Mesenchymal stem cell (in vitro differentiated cells and primary cell): ENCODE measurements around the gene NUP210.

Experiments used
- DNase-seq: peaks from one replicate; pipeline ENCODE4 v3.0.0-alpha.2; 2013
- H2AFZ ChIP-seq: one replicate; pipeline ENCODE4 v1.6.1; 2013; ENCODE audit warnings: low read depth, mild to moderate bottlenecking, control low read depth, inconsistent platforms, low read length, moderate library complexity
- H2AK5ac ChIP-seq: 2 replicates; pipeline ENCODE4 v1.6.1; 2013; ENCODE audit warnings: low read length, moderate library complexity, mild to moderate bottlenecking, inconsistent platforms; ENCODE audit not compliant: severe bottlenecking
- H2BK120ac ChIP-seq: one replicate; pipeline ENCODE4 v1.6.1; 2013; ENCODE audit warnings: low read depth, mild to moderate bottlenecking, inconsistent platforms, low read length, moderate library complexity
- H2BK12ac ChIP-seq, 2 experiments: one replicate each; pipeline ENCODE4 v1.6.1; 2013; ENCODE audit warnings: inconsistent platforms in 2 of 2, low read length in 2 of 2, mild to moderate bottlenecking in 2 of 2, moderate library complexity in 2 of 2, control low read depth in 1 of 2
- H2BK15ac ChIP-seq: one replicate; pipeline ENCODE4 v1.6.1; 2013; ENCODE audit warnings: mild to moderate bottlenecking, low read depth, inconsistent platforms; ENCODE audit not compliant: poor library complexity, severe bottlenecking
- H2BK5ac ChIP-seq: 2 replicates; pipeline ENCODE4 v1.6.1; 2013; ENCODE audit warnings: low read depth, mild to moderate bottlenecking, low read length, control low read depth, inconsistent platforms; ENCODE audit not compliant: poor library complexity, severe bottlenecking
- H3K14ac ChIP-seq, 2 experiments: one replicate each; pipeline ENCODE4 v1.6.1; 2013; ENCODE audit warnings: inconsistent platforms in 2 of 2, low read length in 2 of 2, control low read depth in 1 of 2, mild to moderate bottlenecking in 1 of 2, moderate library complexity in 1 of 2
- H3K18ac ChIP-seq, 2 experiments: one replicate each; pipeline ENCODE4 v1.6.1; 2013; ENCODE audit warnings: inconsistent platforms in 2 of 2, low read length in 2 of 2, control low read depth in 1 of 2, low read depth in 1 of 2, mild to moderate bottlenecking in 1 of 2
- H3K23ac ChIP-seq, 2 experiments: one replicate each; pipeline ENCODE4 v1.6.1; 2013; ENCODE audit warnings: inconsistent platforms in 2 of 2, low read length in 2 of 2, mild to moderate bottlenecking in 2 of 2, moderate library complexity in 2 of 2, control low read depth in 1 of 2
- H3K27ac ChIP-seq: 2 replicates; pipeline ENCODE4 v1.5.1; 2013; ENCODE audit warnings: mild to moderate bottlenecking, moderate library complexity, low read length, control low read depth, inconsistent platforms; ENCODE audit not compliant: poor library complexity, severe bottlenecking
- H3K27me3 ChIP-seq, 2 experiments: 2 replicates each; pipeline versions ENCODE4 v1.6.1 to v1.7.0; 2013; ENCODE audit warnings: low read length in 2 of 2, mild to moderate bottlenecking in 2 of 2, moderate library complexity in 2 of 2, control low read depth in 1 of 2, inconsistent platforms in 1 of 2; ENCODE audit not compliant: control insufficient read depth in 1 of 2, insufficient read depth in 1 of 2
- H3K36me3 ChIP-seq, 2 experiments: 2 replicates each; pipeline versions ENCODE4 v1.6.1 to v1.7.0; 2013; ENCODE audit warnings: low read length in 2 of 2, control low read depth in 1 of 2, inconsistent platforms in 1 of 2, low read depth in 1 of 2, mild to moderate bottlenecking in 1 of 2; ENCODE audit not compliant: insufficient read depth in 2 of 2, control insufficient read depth in 1 of 2
- H3K4ac ChIP-seq, 2 experiments: one replicate each; pipeline ENCODE4 v1.6.1; 2013; ENCODE audit warnings: inconsistent platforms in 2 of 2, low read length in 2 of 2, mild to moderate bottlenecking in 2 of 2, moderate library complexity in 2 of 2, control low read depth in 1 of 2, low read depth in 1 of 2
- H3K4me1 ChIP-seq: 2 replicates; pipeline ENCODE4 v1.6.1; 2013; ENCODE audit warnings: low read depth, low read length, control low read depth; ENCODE audit not compliant: control insufficient read depth, insufficient read depth
- H3K4me2 ChIP-seq: 2 replicates; pipeline ENCODE4 v1.6.1; 2013; ENCODE audit warnings: low read length, mild to moderate bottlenecking, inconsistent platforms; ENCODE audit not compliant: poor library complexity, severe bottlenecking
- H3K4me3 ChIP-seq, 2 experiments: 2 replicates each; pipeline versions ENCODE4 v1.5.1 to v1.7.0; 2013; ENCODE audit warnings: low read length in 2 of 2, mild to moderate bottlenecking in 2 of 2, control low read depth in 1 of 2, low read depth in 1 of 2; ENCODE audit not compliant: insufficient read depth in 1 of 2
- H3K79me1 ChIP-seq: replicated peaks from 2 replicates; pipeline ENCODE4 v1.6.1; 2013; ENCODE audit warnings: mild to moderate bottlenecking, control low read depth, low read length, inconsistent platforms; ENCODE audit not compliant: poor library complexity, severe bottlenecking
- H3K9ac ChIP-seq: 2 replicates; pipeline ENCODE4 v1.7.0; 2013; ENCODE audit warnings: mild to moderate bottlenecking, low read length, moderate library complexity
- H3K9me3 ChIP-seq: 2 replicates; pipeline ENCODE4 v1.7.0; 2013; ENCODE audit warnings: mild to moderate bottlenecking, low read length; ENCODE audit not compliant: control insufficient read depth
- H4K8ac ChIP-seq: one replicate; pipeline ENCODE4 v1.6.1; 2013; ENCODE audit warnings: inconsistent platforms, mild to moderate bottlenecking, low read length, moderate library complexity
- H4K91ac ChIP-seq: one replicate; pipeline ENCODE4 v1.6.1; 2013; ENCODE audit warnings: mild to moderate bottlenecking, low read length, inconsistent platforms
- WGBS: methylation state at CpG from one replicate; pipeline ENCODE4 v1.1.7; 2013; ENCODE audit warnings: mixed read lengths; 5-methylcytosine and 5-hydroxymethylcytosine counted together

The NUP210 gene

GRCh38 chr3:13353506-13353905, 66.6 kb downstream of the NUP210 start:
- 86% methylated on average over 2 of the region's 5 CpGs for WGBS
- Histone ChIP-seq H3K9ac (no peak overlapping the region), H3K27ac (no peak overlapping the region), H3K14ac (no peak overlapping the region), H2BK15ac (no peak overlapping the region), H4K8ac (no peak overlapping the region), H3K27me3 (peaks cover 13 to 44% of the 10 kb centered on the region in 2 experiments), H2BK120ac (no peak overlapping the region), H3K18ac (no peak overlapping the region), H2AK5ac (no peak overlapping the region), H3K36me3 (no peaks in the 10 kb centered on the region), H2AFZ (no peak overlapping the region), H3K9me3 (no peaks in the 10 kb centered on the region), H3K4ac (no peak overlapping the region), H3K23ac (no peak overlapping the region), H3K4me3 (no peak overlapping the region), H2BK5ac (no peak overlapping the region), H4K91ac (no peak overlapping the region), H3K4me2 (no peak overlapping the region), H3K4me1 (peaks cover 23% of the 10 kb centered on the region), H2BK12ac (no peak overlapping the region), H3K79me1 (no peaks in the 10 kb centered on the region)
- DNase-seq: no peak

- Histone ChIP-seq H2BK12ac (no peak overlapping the region), H2AK5ac (no peak overlapping the region), H4K91ac (peak overlapping the region; percentile 16), H2BK5ac (no peak overlapping the region), H2BK120ac (no peak overlapping the region), H3K9me3 (no peaks in the 10 kb centered on the region), H3K36me3 (no peaks in the 10 kb centered on the region), H3K27ac (no peak overlapping the region), H3K4ac (no peak overlapping the region), H3K27me3 (peaks cover 10 to 46% of the 10 kb centered on the region in 2 experiments), H3K23ac (no peak overlapping the region), H3K4me3 (no peak overlapping the region), H2BK15ac (no peak overlapping the region), H3K4me1 (peaks cover 29% of the 10 kb centered on the region), H3K4me2 (no peak overlapping the region), H3K9ac (no peak overlapping the region), H4K8ac (no peak overlapping the region), H3K79me1 (no peaks in the 10 kb centered on the region), H3K18ac (no peak overlapping the region), H2AFZ (no peak overlapping the region), H3K14ac (peak overlapping the region in 1 of 2 experiments; percentile 18)
- 67% methylated on average over 7 of the region's 7 CpGs for WGBS
- peak; percentile 21 for DNase-seq
Measured at GRCh38 chr3:13352621-13353131, 67.4 kb downstream of the NUP210 start.

- Histone ChIP-seq H2BK15ac (no peak overlapping the region), H3K14ac (no peak overlapping the region), H3K27ac (no peak overlapping the region), H3K4me1 (peaks cover 39% of the 10 kb centered on the region), H4K91ac (no peak overlapping the region), H3K4ac (no peak overlapping the region), H2BK5ac (no peak overlapping the region), H2AFZ (no peak overlapping the region), H3K79me1 (no peaks in the 10 kb centered on the region), H3K9me3 (no peaks in the 10 kb centered on the region), H3K27me3 (peaks cover 0 to 51% of the 10 kb centered on the region in 2 experiments), H3K4me2 (no peak overlapping the region), H3K18ac (no peak overlapping the region), H3K4me3 (no peak overlapping the region), H2AK5ac (no peak overlapping the region), H3K23ac (no peak overlapping the region), H2BK120ac (no peak overlapping the region), H3K36me3 (no peaks in the 10 kb centered on the region), H2BK12ac (no peak overlapping the region), H4K8ac (no peak overlapping the region), H3K9ac (no peak overlapping the region)
- WGBS: 76% methylated on average over 3 of the region's 3 CpGs
- no peak for DNase-seq
Measured at GRCh38 chr3:13349823-13350222, 70.3 kb downstream of the NUP210 start.

- Histone ChIP-seq H3K18ac (no peak overlapping the region), H3K4me2 (peak overlapping the region; percentile 7), H3K9me3 (no peaks in the 10 kb centered on the region), H2AK5ac (no peak overlapping the region), H3K9ac (no peak overlapping the region), H2AFZ (no peak overlapping the region), H2BK15ac (no peak overlapping the region), H4K8ac (no peak overlapping the region), H3K23ac (no peak overlapping the region), H4K91ac (no peak overlapping the region), H3K27ac (peak overlapping the region; percentile 8), H3K4me1 (peaks cover 39% of the 10 kb centered on the region), H3K36me3 (no peaks in the 10 kb centered on the region), H3K14ac (no peak overlapping the region), H2BK12ac (no peak overlapping the region), H2BK5ac (no peak overlapping the region), H3K79me1 (no peaks in the 10 kb centered on the region), H3K4me3 (no peak overlapping the region), H3K4ac (no peak overlapping the region), H3K27me3 (peaks cover 0 to 50% of the 10 kb centered on the region in 2 experiments), H2BK120ac (no peak overlapping the region)
- DNase-seq: peak; percentile 18
- WGBS: 43% methylated on average over 11 of the region's 13 CpGs
Measured at GRCh38 chr3:13348661-13349396, 71.3 kb downstream of the NUP210 start.
